ELF-1 (cell line): ENCODE data around the gene PCIF1.
"Not testable (repeated sequence)": the region's sequence is repeated elsewhere in the genome, so short reads cannot be mapped to it uniquely, and the experiment has no call there.

Experiments
- DNase-seq: peaks from one replicate; pipeline ENCODE4 v3.0.0-alpha.2; 2016; ENCODE audit warnings: low read depth, low spot score

Gene PCIF1

GRCh38 chr20:45924391-45925261, 9.9 kb upstream of the PCIF1 start:
- DNase-seq: no peak

GRCh38 chr20:45925821-45926506, 8.5 kb upstream of the PCIF1 start:
- peak; percentile 48 for DNase-seq

GRCh38 chr20:45926731-45927070, 7.8 kb upstream of the PCIF1 start:
- DNase-seq: no peak

GRCh38 chr20:45927071-45927878, 7.2 kb upstream of the PCIF1 start:
- DNase-seq: no peak

- DNase-seq: not testable (repeated sequence)
Measured at GRCh38 chr20:45931680-45932079, 2.8 kb upstream of the PCIF1 start.

GRCh38 chr20:45933266-45934045, 1.0 kb upstream of the PCIF1 start:
- peak; percentile 92 for DNase-seq

- DNase-seq: no peak
Measured at GRCh38 chr20:45934046-45934585, 367 bp upstream of the PCIF1 start.

GRCh38 chr20:45935416-45936046, 1.0 kb downstream of the PCIF1 start:
- DNase-seq: no peak

GRCh38 chr20:45937765-45938164, 3.3 kb downstream of the PCIF1 start:
- no peak for DNase-seq

- DNase-seq: peak; percentile 73
Measured at GRCh38 chr20:45938727-45939438, 4.4 kb downstream of the PCIF1 start.

GRCh38 chr20:45940053-45940452, 5.6 kb downstream of the PCIF1 start:
- DNase-seq: no peak

- no peak for DNase-seq
Measured at GRCh38 chr20:45940469-45940868, 6.0 kb downstream of the PCIF1 start.

GRCh38 chr20:45943613-45944012, 9.1 kb downstream of the PCIF1 start:
- no peak for DNase-seq

- no peak for DNase-seq
Measured at GRCh38 chr20:45944151-45944964, 9.9 kb downstream of the PCIF1 start.

GRCh38 chr20:45944965-45945677, 10.6 kb downstream of the PCIF1 start:
- no peak for DNase-seq

- no peak for DNase-seq
Measured at GRCh38 chr20:45945678-45946148, 11.2 kb downstream of the PCIF1 start.

- no peak for DNase-seq
Measured at GRCh38 chr20:45946149-45946970, 11.9 kb downstream of the PCIF1 start.
